Measurements from ENCODE around the gene AKAP6.

DNA sequence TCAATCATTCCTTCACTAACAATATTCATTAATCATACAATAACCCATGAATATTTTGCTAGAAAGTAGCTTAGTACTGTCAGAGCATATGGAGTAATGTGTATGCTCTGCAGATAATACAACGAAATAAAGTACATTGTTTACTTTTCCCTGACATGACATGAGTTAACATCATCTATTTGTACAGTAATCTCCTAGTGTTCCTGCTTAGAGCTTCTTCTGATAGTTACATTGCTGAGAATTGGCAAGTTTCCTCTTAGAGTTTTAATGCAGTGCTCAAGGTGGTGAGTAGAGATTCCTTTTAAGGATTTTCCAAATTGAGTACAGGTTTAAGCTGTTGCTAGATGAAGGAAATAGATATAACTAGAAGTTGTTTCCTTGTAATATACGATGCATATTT is 445.1 kb downstream of the AKAP6 start:
- TF ChIP-seq POLR2AphosphoS5 (IDR thresholded peaks at IDR 0.05; ENCODE audit: low read depth, low read length) (no peak), POLR2A (IDR thresholded peaks at IDR 0.05; ENCODE audit: low read depth, low read length) (no peak)
